GM19395 (cell line): ENCODE data around the gene RALY.
"Not testable (repeated sequence)": the region's sequence is repeated elsewhere in the genome, so short reads cannot be mapped to it uniquely, and the experiment has no call there.

Experiments
- ATAC-seq: cut with Tn5 transposase; IDR thresholded peaks from one replicate; pipeline ENCODE4 v1.9.1; 2021; ENCODE audit warnings: mild to moderate bottlenecking, moderate library complexity; ENCODE audit not compliant: unreplicated experiment

The RALY gene

GRCh38 chr20:34015401-34016335, 22.0 kb downstream of the RALY start:
- ATAC-seq, result no peak

GRCh38 chr20:34016736-34017135, 23.0 kb downstream of the RALY start:
- ATAC-seq, result no peak

- ATAC-seq, result no peak
Observed at GRCh38 chr20:34017610-34018009, 23.9 kb downstream of the RALY start.

- no peak for ATAC-seq
Observed at GRCh38 chr20:34018166-34018565, 24.5 kb downstream of the RALY start.

GRCh38 chr20:34022151-34022838, 28.6 kb downstream of the RALY start:
- ATAC-seq, result no peak

- ATAC-seq, result no peak
Observed at GRCh38 chr20:34022839-34023234, 29.1 kb downstream of the RALY start.

- no peak for ATAC-seq
Observed at GRCh38 chr20:34023937-34024722, 30.4 kb downstream of the RALY start.

- no peak for ATAC-seq
Observed at GRCh38 chr20:34024723-34025351, 31.1 kb downstream of the RALY start.

GRCh38 chr20:34028013-34028412, 34.3 kb downstream of the RALY start:
- ATAC-seq, result not testable (repeated sequence)

- ATAC-seq, result no peak
Observed at GRCh38 chr20:34029415-34029814, 35.7 kb downstream of the RALY start.

- no peak for ATAC-seq
Observed at GRCh38 chr20:34030456-34030855, 36.7 kb downstream of the RALY start.

- no peak for ATAC-seq
Observed at GRCh38 chr20:34033903-34034302, 40.2 kb downstream of the RALY start.

GRCh38 chr20:34037121-34037520, 43.4 kb downstream of the RALY start:
- no peak for ATAC-seq

- ATAC-seq, result no peak
Observed at GRCh38 chr20:34037767-34038166, 44.1 kb downstream of the RALY start.

GRCh38 chr20:34040300-34040995, 46.7 kb downstream of the RALY start:
- ATAC-seq, result no peak

- ATAC-seq, result no peak
Observed at GRCh38 chr20:34041226-34041625, 47.5 kb downstream of the RALY start.

GRCh38 chr20:34042262-34042661, 48.6 kb downstream of the RALY start:
- no peak for ATAC-seq

- ATAC-seq, result no peak
Observed at GRCh38 chr20:34043025-34043424, 49.3 kb downstream of the RALY start.

GRCh38 chr20:34045294-34045693, 51.6 kb downstream of the RALY start:
- ATAC-seq, result no peak
